Gastrocnemius medialis (tissue), 4 donors: ENCODE measurements around the gene SARM1.

Experiments
- CTCF ChIP-seq, 5 experiments: fragments of 450-650 bp in 3 of 5; fragments of 200-600 bp in 2 of 5; sonication (generic) in 2 of 5; IDR thresholded peaks in 4 of 5; conservative IDR thresholded peaks in 1 of 5; 1 replicate in 4 of 5; 2 replicates in 1 of 5; pipeline ENCODE4 v1.5.1; 2016 to 2019; ENCODE audit warnings: antibody characterized with exemption in 5 of 5, mild to moderate bottlenecking in 3 of 5, moderate library complexity in 3 of 5
- POLR2A ChIP-seq, 2 donors: fragments of 450-650 bp; IDR thresholded peaks; one replicate each; pipeline ENCODE4 v1.6.1; 2017; ENCODE audit warnings: antibody characterized with exemption in 2 of 2, mild to moderate bottlenecking in 2 of 2, moderate library complexity in 2 of 2

- TF ChIP-seq CTCF (IDR thresholded peaks at IDR 0.05 in 4 of 5, conservative IDR thresholded peaks at IDR 0.05 in 1 of 5) = no peak
- TF ChIP-seq POLR2A (IDR thresholded peaks at IDR 0.05) = no peak
These were observed 54.6 kb downstream of the SARM1 start for GRCh38 chr17:28426081-28426519.
